ENCODE data around the gene EXOC6.

- TF ChIP-seq POLR2A (IDR thresholded peaks at IDR 0.05) (no peak), CTCF (IDR thresholded peaks at IDR 0.05) (no peak)
Observed at GRCh38 chr10:92868036-92868435, 19.7 kb downstream of the EXOC6 start.
